Muscle of leg (tissue), 11 donors: Measurements from ENCODE around the gene RIOK1. TPM values are rescaled to one million over a fixed set of nuclear protein-coding genes. Genes with fewer than 3 reads are reported as not detected.
"Not testable (repeated sequence)": the region's sequence is repeated elsewhere in the genome, so short reads cannot be mapped to it uniquely, and the experiment has no call there.

Experiments used
- DNase-seq: peaks from one replicate; pipeline ENCODE4 v3.0.0; 2013
- H3K27ac ChIP-seq: one replicate; pipeline ENCODE4 v1.5.1; 2013; ENCODE audit warnings: mild to moderate bottlenecking, low read length, control low read depth
- H3K27me3 ChIP-seq: one replicate; pipeline ENCODE4 v1.6.1; 2013; ENCODE audit warnings: low read length; ENCODE audit not compliant: control insufficient read depth, insufficient read depth
- H3K36me3 ChIP-seq: one replicate; pipeline ENCODE4 v1.6.1; 2013; ENCODE audit warnings: low read length; ENCODE audit not compliant: control insufficient read depth, insufficient read depth
- H3K4me1 ChIP-seq: one replicate; pipeline ENCODE4 v1.6.1; 2013; ENCODE audit warnings: low read length; ENCODE audit not compliant: control insufficient read depth, insufficient read depth
- H3K4me3 ChIP-seq: one replicate; pipeline ENCODE4 v1.5.1; 2013; ENCODE audit warnings: low read length, control low read depth
- H3K9me3 ChIP-seq: replicated peaks from 2 replicates; pipeline ENCODE4 v1.6.1; 2013; ENCODE audit warnings: low read depth, low read length; ENCODE audit not compliant: control insufficient read depth
- WGBS: methylation state at CpG from one replicate; pipeline ENCODE4 v1.1.5; 2013; ENCODE audit warnings: missing lambda C conversion rate; ENCODE audit not compliant: insufficient coverage; 5-methylcytosine and 5-hydroxymethylcytosine counted together
- polyA plus RNA-seq, 8 donors: library from polyadenylated mRNA; unstranded; fragments of 120-200 nt; gene quantifications; one replicate each; pipeline versions ENCODE4 v1.2.1 to v1.2.3, GENCODE V29; 2013; ENCODE audit warnings: inconsistent platforms in 1 of 8, low replicate concordance in 1 of 8; ENCODE audit not compliant: insufficient read length in 8 of 8, insufficient read depth in 1 of 8
- total RNA-seq: library from RNA; stranded (reverse); fragments of 120-200 nt; gene quantifications from one replicate; pipeline ENCODE4 v1.2.4, GENCODE V29; 2013

Gene RIOK1
- total and polyA plus RNA-seq, 9 donors = 18.3 to 33.4 (median 24.5) TPM

DNA sequence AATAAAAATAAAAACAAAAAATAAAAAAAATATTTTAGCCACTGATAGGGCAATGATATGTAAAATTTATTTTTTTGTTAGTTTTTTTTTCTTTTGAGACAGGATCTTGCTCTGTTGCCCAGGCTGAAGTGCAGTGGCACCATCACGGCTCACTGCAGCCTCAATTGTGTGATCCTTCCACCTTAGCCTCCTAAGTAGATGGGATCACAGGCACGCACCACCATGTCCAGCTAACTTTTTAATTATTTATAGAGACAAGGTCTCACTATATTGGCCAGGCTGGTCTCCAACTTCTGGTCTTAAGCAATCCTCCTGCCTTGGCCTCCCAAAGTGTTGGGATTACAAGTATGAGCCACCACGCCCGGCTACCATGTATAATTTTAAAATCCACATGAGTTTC lies 59.4 kb downstream of the RIOK1 start:
- H3K27me3 ChIP-seq = peaks cover 2% of the 10 kb centered on the region
- H3K4me3 ChIP-seq = no peak overlapping the region
- H3K36me3 ChIP-seq = no peaks in the 10 kb centered on the region
- WGBS = 100% methylated on average over 2 of the region's 4 CpGs
- H3K9me3 ChIP-seq = no peaks in the 10 kb centered on the region
- DNase-seq = no peak
- no peak overlapping the region for H3K27ac ChIP-seq
- H3K4me1 ChIP-seq = no peaks in the 10 kb centered on the region

DNA sequence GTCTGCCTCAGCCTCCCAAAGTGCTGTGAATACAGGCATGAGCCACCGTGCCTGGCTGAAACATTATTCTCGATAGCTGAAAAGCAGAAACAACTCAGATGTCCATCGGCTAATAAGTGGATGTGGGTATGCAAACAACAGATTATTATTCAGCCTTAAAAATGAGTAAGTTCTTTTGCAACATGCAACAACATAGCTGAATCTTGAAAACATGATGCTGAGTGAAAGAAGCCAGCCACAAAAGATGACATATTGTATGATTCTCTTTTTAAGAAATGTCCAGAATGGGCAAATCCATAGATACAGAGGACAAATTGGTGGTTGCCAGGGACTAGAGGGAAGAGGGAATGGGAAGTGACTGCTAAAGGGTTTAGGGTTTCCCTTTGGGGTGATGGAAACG lies 61.7 kb downstream of the RIOK1 start:
- Histone ChIP-seq H3K4me1 (no peaks in the 10 kb centered on the region), H3K27me3 (peaks cover 3% of the 10 kb centered on the region), H3K4me3 (no peak overlapping the region), H3K27ac (no peak overlapping the region), H3K36me3 (no peaks in the 10 kb centered on the region), H3K9me3 (no peaks in the 10 kb centered on the region)
- 40% methylated on average over 1 of the region's 4 CpGs for WGBS
- DNase-seq = no peak

DNA sequence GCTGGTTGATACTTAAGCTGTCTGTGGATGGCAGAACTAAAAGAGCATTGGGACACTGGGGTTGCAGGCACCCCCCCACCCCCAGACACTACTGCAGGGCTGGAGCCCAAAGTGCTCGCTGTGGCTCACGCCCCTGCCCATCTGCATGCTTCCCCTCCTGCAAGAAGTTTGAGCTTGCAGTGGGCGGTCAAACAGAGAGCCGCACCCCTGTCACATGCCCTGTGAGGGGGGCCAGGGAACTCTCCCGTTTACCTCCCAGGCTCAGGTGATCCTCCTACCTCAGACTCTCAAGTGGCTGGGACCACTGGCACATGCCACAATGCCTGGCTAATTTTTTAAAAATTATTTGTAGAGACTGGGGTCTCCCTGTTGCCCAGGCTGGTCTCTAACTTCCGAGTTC lies 63.3 kb downstream of the RIOK1 start:
- Histone ChIP-seq H3K4me3 (no peak overlapping the region), H3K9me3 (no peaks in the 10 kb centered on the region), H3K4me1 (no peaks in the 10 kb centered on the region), H3K27me3 (peaks cover 3% of the 10 kb centered on the region), H3K27ac (no peak overlapping the region), H3K36me3 (no peaks in the 10 kb centered on the region)
- DNase-seq = no peak
- no CpG with 5 or more reads among the region's 6 CpGs for WGBS

- Histone ChIP-seq H3K4me3 (no peak overlapping the region), H3K36me3 (no peaks in the 10 kb centered on the region), H3K27ac (no peak overlapping the region), H3K4me1 (no peaks in the 10 kb centered on the region), H3K9me3 (no peaks in the 10 kb centered on the region), H3K27me3 (peaks cover 3% of the 10 kb centered on the region)
- DNase-seq = no peak
- WGBS = 58% methylated on average over 2 of the region's 5 CpGs
Measured at GRCh38 chr6:7454696-7455358, 65.2 kb downstream of the RIOK1 start.

GRCh38 chr6:7456302-7456701 lies 66.7 kb downstream of the RIOK1 start:
- H3K36me3 ChIP-seq, H3K4me3 ChIP-seq, DNase-seq, H3K9me3 ChIP-seq, H3K27ac ChIP-seq, H3K4me1 ChIP-seq, H3K27me3 ChIP-seq: not testable (repeated sequence)
- 96% methylated on average over 31 of the region's 31 CpGs for WGBS

- H3K4me3 ChIP-seq = no peak overlapping the region
- no peaks in the 10 kb centered on the region for H3K9me3 ChIP-seq
- no peak overlapping the region for H3K27ac ChIP-seq
- no peaks in the 10 kb centered on the region for H3K27me3 ChIP-seq
- no peak for DNase-seq
- H3K36me3 ChIP-seq = no peaks in the 10 kb centered on the region
- 61% methylated on average over 2 of the region's 4 CpGs for WGBS
- H3K4me1 ChIP-seq = no peaks in the 10 kb centered on the region
Measured at GRCh38 chr6:7461416-7461815, 71.8 kb downstream of the RIOK1 start.

- no peaks in the 10 kb centered on the region for H3K9me3 ChIP-seq
- H3K4me3 ChIP-seq = no peak overlapping the region
- no peaks in the 10 kb centered on the region for H3K4me1 ChIP-seq
- no peak overlapping the region for H3K27ac ChIP-seq
- no peaks in the 10 kb centered on the region for H3K36me3 ChIP-seq
- 20% methylated on average over 1 of the region's 4 CpGs for WGBS
- no peak for DNase-seq
- H3K27me3 ChIP-seq = no peaks in the 10 kb centered on the region
Measured at GRCh38 chr6:7463785-7464184, 74.2 kb downstream of the RIOK1 start.

GRCh38 chr6:7467007-7467897 lies 77.6 kb downstream of the RIOK1 start:
- Histone ChIP-seq H3K4me3 (no peak overlapping the region), H3K27ac (no peak overlapping the region), H3K4me1 (no peaks in the 10 kb centered on the region), H3K9me3 (no peaks in the 10 kb centered on the region), H3K27me3 (no peaks in the 10 kb centered on the region), H3K36me3 (no peaks in the 10 kb centered on the region)
- 55% methylated on average over 10 of the region's 13 CpGs for WGBS
- no peak for DNase-seq

Other genes starting within 250 kb of the RIOK1 start
- 75.9 TPM for gene SSR1, start 76.6 kb upstream of the RIOK1 start, total RNA-seq
- 100 to 1,000 TPM in 1 of 8 donors, 10 to 100 TPM in 7; 62.7 to 110 (median 74.2) TPM for gene SSR1, start 76.6 kb upstream of the RIOK1 start, polyA plus RNA-seq
- gene CAGE1, start 66 bp upstream of the RIOK1 start, total RNA-seq = 0.04 TPM
- under 1 TPM in 3 of 8 donors, not detected in 5; 0.08 to 0.13 (median 0.08) TPM for gene CAGE1, start 66 bp upstream of the RIOK1 start, polyA plus RNA-seq
- 1.4 TPM for gene DSP, start 151.9 kb downstream of the RIOK1 start, total RNA-seq
- gene DSP, start 151.9 kb downstream of the RIOK1 start, polyA plus RNA-seq = 10 to 100 TPM in 1 of 8 donors, 1 to 10 TPM in 7; 2.0 to 58.5 (median 3.5) TPM
- gene SNRNP48, start 200.4 kb downstream of the RIOK1 start, total RNA-seq = 11.8 TPM
- 10 to 100 TPM; 11.4 to 15.9 (median 12.9) TPM for gene SNRNP48, start 200.4 kb downstream of the RIOK1 start, polyA plus RNA-seq